Kidney (tissue), 14 donors: Measurements from ENCODE around the gene ATPAF2. TPM values are rescaled to one million over a fixed set of nuclear protein-coding genes. Genes with fewer than 3 reads are reported as not detected.

Source experiments
- DNase-seq, 5 donors: peaks; one replicate each; pipeline ENCODE4 v3.0.0-alpha.2; 2013 to 2020
- FAIRE-seq: peaks from 2 replicates; lab custom pipeline; 2012; peaks lifted over from hg19 to GRCh38; lab: Jason Lieb, UNC
- H3K27ac ChIP-seq, 2 donors: one replicate each; pipeline ENCODE4 v1.7.0; 2013; ENCODE audit warnings: low read depth in 2 of 2, low read length in 2 of 2, inconsistent platforms in 1 of 2
- H3K27me3 ChIP-seq: one replicate; pipeline ENCODE4 v1.7.1; 2013; ENCODE audit warnings: low read length, inconsistent platforms; ENCODE audit not compliant: control insufficient read depth, insufficient read depth
- H3K36me3 ChIP-seq, 3 donors: one replicate each; pipeline versions ENCODE4 v1.7.0 to v1.7.1; 2013; ENCODE audit warnings: low read length in 3 of 3, control low read depth in 1 of 3, inconsistent platforms in 1 of 3; ENCODE audit not compliant: insufficient read depth in 3 of 3, control insufficient read depth in 2 of 3
- H3K4me1 ChIP-seq, 3 donors: one replicate each; pipeline versions ENCODE4 v1.7.0 to v1.7.1; 2013; ENCODE audit warnings: low read length in 3 of 3, inconsistent platforms in 1 of 3, low read depth in 1 of 3; ENCODE audit not compliant: control insufficient read depth in 2 of 3, insufficient read depth in 2 of 3
- H3K4me3 ChIP-seq, 3 donors: one replicate each; pipeline versions ENCODE4 v1.7.0 to v1.8.1; 2013; ENCODE audit warnings: low read length in 3 of 3, control low read depth in 1 of 3, inconsistent platforms in 1 of 3
- H3K9ac ChIP-seq, 3 donors: one replicate each; pipeline versions ENCODE4 v1.7.0 to v1.7.1; 2013; ENCODE audit warnings: low read length in 3 of 3, control low read depth in 1 of 3, inconsistent platforms in 1 of 3
- H3K9me3 ChIP-seq, 3 donors: one replicate each; pipeline versions ENCODE4 v1.7.0 to v1.7.1; 2013; ENCODE audit warnings: low read length in 3 of 3, control low read depth in 1 of 3, inconsistent platforms in 1 of 3; ENCODE audit not compliant: control insufficient read depth in 2 of 3, insufficient read depth in 1 of 3
- intact Hi-C: fragments of 100-400 bp; cut with DNase I; formaldehyde crosslinking; loops from one replicate; pipeline ENCODE4 v1.11.1; 2022
- polyA plus RNA-seq: library from polyadenylated mRNA; stranded (reverse); fragments of 350-450 nt; fragmentation: Illumina TruSeq; extraction: RNeasy Lipid Tissue Mini Kit (QIAGEN cat#74804); gene quantifications from one replicate; pipeline ENCODE4 v1.2.3, GENCODE V29; 2014; ENCODE audit warnings: low read depth, low replicate concordance; ENCODE audit not compliant: insufficient read depth
- total RNA-seq: library from RNA; stranded (reverse); fragmentation: NEBNext Ultra II Directional; extraction: Animal tissue kit (Norgen Biotek cat#: 25700); gene quantifications from one replicate; pipeline ENCODE4 v1.2.1, GENCODE V29; 2021
- TF ChIP-seq, protein P1 (sequence below): IDR thresholded peaks from 3 replicates; pipeline ENCODE4 v1.5.1; 2012; ENCODE audit warnings: mild to moderate bottlenecking, moderate library complexity, borderline replicate concordance; ENCODE audit not compliant: insufficient read depth; ENCODE audit errors: extremely low read depth
- donor health status: control.
- donor health status: control.
- donor health status: control.
- donor health status: control.
- donor health status: control.
- donor health status: DM: yes; HTN: yes; CAD: no.
- donor health status: Normal renal cell carcinoma (clear cell type).

The ATPAF2 gene
- total and polyA plus RNA-seq, 2 donors from 2014 or later = 27.0 to 52.1 TPM

DNA sequence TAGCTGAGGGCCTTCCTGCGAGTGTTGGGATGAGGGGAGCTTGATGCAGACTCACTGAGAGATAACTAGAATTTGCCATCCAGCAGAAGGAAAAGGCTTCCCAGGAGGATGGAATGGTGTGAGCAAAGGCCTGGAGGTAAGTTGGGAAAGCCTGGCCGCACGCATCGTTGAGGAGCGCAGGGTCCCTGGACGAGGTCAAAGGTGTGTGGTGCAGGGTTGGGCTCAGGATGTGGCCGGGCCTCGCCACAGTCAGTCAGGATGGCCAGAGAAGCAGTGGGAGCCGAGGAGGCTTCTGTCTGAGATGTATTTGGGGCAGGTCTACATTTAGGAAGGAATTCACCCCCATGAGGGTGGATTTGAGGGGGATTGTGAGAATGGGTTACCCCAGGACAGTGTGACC, 49.9 kb downstream of the ATPAF2 start:
- TF ChIP-seq, protein P1, sequence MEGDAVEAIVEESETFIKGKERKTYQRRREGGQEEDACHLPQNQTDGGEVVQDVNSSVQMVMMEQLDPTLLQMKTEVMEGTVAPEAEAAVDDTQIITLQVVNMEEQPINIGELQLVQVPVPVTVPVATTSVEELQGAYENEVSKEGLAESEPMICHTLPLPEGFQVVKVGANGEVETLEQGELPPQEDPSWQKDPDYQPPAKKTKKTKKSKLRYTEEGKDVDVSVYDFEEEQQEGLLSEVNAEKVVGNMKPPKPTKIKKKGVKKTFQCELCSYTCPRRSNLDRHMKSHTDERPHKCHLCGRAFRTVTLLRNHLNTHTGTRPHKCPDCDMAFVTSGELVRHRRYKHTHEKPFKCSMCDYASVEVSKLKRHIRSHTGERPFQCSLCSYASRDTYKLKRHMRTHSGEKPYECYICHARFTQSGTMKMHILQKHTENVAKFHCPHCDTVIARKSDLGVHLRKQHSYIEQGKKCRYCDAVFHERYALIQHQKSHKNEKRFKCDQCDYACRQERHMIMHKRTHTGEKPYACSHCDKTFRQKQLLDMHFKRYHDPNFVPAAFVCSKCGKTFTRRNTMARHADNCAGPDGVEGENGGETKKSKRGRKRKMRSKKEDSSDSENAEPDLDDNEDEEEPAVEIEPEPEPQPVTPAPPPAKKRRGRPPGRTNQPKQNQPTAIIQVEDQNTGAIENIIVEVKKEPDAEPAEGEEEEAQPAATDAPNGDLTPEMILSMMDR = no peak
- no peak overlapping the region for H3K27ac ChIP-seq
- peaks cover 0 to 2% (median 0%) of the 10 kb centered on the region in 3 donors for H3K36me3 ChIP-seq
- no peaks in the 10 kb centered on the region for H3K4me1 ChIP-seq
- H3K27me3 ChIP-seq = no peaks in the 10 kb centered on the region
- DNase-seq = no peak
- H3K4me3 ChIP-seq = no peak overlapping the region
- H3K9me3 ChIP-seq = no peaks in the 10 kb centered on the region
- FAIRE-seq = no peak
- no peak overlapping the region for H3K9ac ChIP-seq
- intact Hi-C loops = no loop called here

DNA sequence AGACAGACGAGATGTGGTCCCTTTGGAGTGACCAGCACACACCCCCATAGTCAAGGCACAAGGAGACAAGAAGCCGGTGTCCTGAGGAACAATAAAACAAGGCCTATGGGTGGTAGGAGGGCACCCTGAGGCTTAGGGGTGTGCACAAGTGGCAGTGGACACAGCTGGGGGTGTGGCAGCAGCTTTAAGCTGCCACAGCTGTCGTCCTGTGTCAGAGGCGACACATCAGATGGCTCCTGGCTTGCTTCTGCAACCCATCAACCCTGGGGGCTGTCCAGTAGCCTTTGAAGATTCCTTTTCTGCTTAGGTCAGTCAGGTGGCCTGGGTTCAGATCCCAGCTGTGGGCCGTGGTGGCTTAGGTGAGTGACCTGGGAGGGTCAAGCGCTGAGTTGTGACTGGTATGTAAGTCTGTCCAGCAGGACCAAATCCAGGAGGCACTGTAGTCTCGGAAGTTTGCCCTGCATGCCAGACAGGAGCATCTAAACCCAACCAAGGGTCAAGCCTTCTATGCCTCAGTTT, 50.5 kb downstream of the ATPAF2 start:
- FAIRE-seq = no peak
- no peak overlapping the region for H3K9ac ChIP-seq
- no peaks in the 10 kb centered on the region for H3K27me3 ChIP-seq
- DNase-seq = no peak
- intact Hi-C loops = no loop called here
- H3K36me3 ChIP-seq = peaks cover 0 to 2% (median 0%) of the 10 kb centered on the region in 3 donors
- H3K4me1 ChIP-seq = no peaks in the 10 kb centered on the region
- TF ChIP-seq, protein P1 = no peak
- no peak overlapping the region for H3K27ac ChIP-seq
- H3K9me3 ChIP-seq = no peaks in the 10 kb centered on the region
- no peak overlapping the region for H3K4me3 ChIP-seq

DNA sequence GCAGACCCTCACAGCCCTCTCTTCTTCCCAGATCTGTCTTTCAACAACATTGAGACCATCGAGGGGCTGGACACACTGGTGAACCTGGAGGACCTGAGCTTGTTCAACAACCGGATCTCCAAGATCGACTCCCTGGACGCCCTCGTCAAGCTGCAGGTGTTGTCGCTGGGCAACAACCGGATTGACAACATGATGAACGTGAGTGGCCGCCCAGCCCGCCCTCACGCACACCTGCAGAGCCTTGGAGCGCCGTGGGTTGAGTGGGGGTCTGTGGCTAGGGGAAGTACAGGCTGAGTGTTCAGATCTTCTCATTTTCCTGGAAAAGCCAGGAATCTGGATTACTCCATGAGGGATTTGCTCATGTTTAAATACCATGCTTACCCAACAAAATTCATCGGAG, 51.1 kb downstream of the ATPAF2 start:
- FAIRE-seq (no peak), DNase-seq (no peak)
- H3K36me3 ChIP-seq = peaks cover 0 to 2% (median 0%) of the 10 kb centered on the region in 3 donors
- TF ChIP-seq, protein P1 = no peak
- no peaks in the 10 kb centered on the region for H3K9me3 ChIP-seq
- no peaks in the 10 kb centered on the region for H3K27me3 ChIP-seq
- H3K4me1 ChIP-seq = no peaks in the 10 kb centered on the region
- intact Hi-C loops = no loop called here
- H3K27ac ChIP-seq = no peak overlapping the region
- no peak overlapping the region for H3K9ac ChIP-seq
- H3K4me3 ChIP-seq = no peak overlapping the region
